Thyroid gland (tissue), 4 donors: ENCODE data around the gene AMIGO1. TPM values are rescaled to one million over a fixed set of nuclear protein-coding genes. Genes with fewer than 3 reads are reported as not detected.

Experiments used
- DNase-seq, 2 donors: peaks; one replicate each; pipeline ENCODE4 v3.0.0-alpha.2; 2019
- H3K27ac ChIP-seq, 3 donors: fragments of 200-600 bp; sonication (generic); 1 replicate in 2 of 3; 2 replicates in 1 of 3; pipeline ENCODE4 v1.5.1; 2016 to 2019; ENCODE audit warnings: mild to moderate bottlenecking in 1 of 3, moderate library complexity in 1 of 3
- H3K27me3 ChIP-seq: fragments of 200-600 bp; sonication (generic); one replicate; pipeline ENCODE4 v1.5.1; 2019
- H3K36me3 ChIP-seq, 2 donors: fragments of 200-600 bp; sonication (generic); one replicate each; pipeline ENCODE4 v1.5.1; 2016 to 2019
- H3K4me1 ChIP-seq, 2 donors: fragments of 200-600 bp; sonication (generic); one replicate each; pipeline ENCODE4 v1.5.1; 2017 to 2019
- H3K4me3 ChIP-seq, 3 donors: fragments of 200-600 bp; sonication (generic); replicated peaks in 1 of 3; 1 replicate in 2 of 3; 2 replicates in 1 of 3; pipeline ENCODE4 v1.5.1; 2016; ENCODE audit warnings: mild to moderate bottlenecking in 1 of 3
- H3K9me3 ChIP-seq: fragments of 200-600 bp; sonication (generic); one replicate; pipeline ENCODE4 v1.5.1; 2017
- CTCF ChIP-seq, 6 experiments: fragments of 200-600 bp in 3 of 6; fragments of 450-650 bp in 3 of 6; sonication (generic) in 3 of 6; IDR thresholded peaks; one replicate each; pipeline ENCODE4 v1.5.1; 2016 to 2019; ENCODE audit warnings: antibody characterized with exemption in 6 of 6, mild to moderate bottlenecking in 2 of 6, inconsistent platforms in 1 of 6, moderate library complexity in 1 of 6
- POLR2A ChIP-seq, 2 donors: fragments of 450-650 bp; IDR thresholded peaks; one replicate each; pipeline ENCODE4 v1.6.1; 2017; ENCODE audit warnings: antibody characterized with exemption in 2 of 2, mild to moderate bottlenecking in 2 of 2, moderate library complexity in 1 of 2
- WGBS, 2 donors: methylation state at CpG; one replicate each; pipeline ENCODE4 v1.1.5; 2017; 5-methylcytosine and 5-hydroxymethylcytosine counted together
- intact Hi-C: fragments of 100-400 bp; cut with DNase I; formaldehyde crosslinking; loops from one replicate; pipeline ENCODE4 v1.15.1; 2023
- total RNA-seq, 4 donors: library from RNA; depleted of rRNA; stranded (reverse); fragments of >200 nt; gene quantifications; one replicate each; pipeline ENCODE4 v1.2.3, GENCODE V29; 2016

Gene AMIGO1
- total RNA-seq, 4 donors from 2014 or later: 13.5 to 14.0 (median 13.8) TPM

- peak; percentile 76 to 83 for DNase-seq
- Histone ChIP-seq H3K27me3 (no peaks in the 10 kb centered on the region), H3K4me1 (peaks cover 4 to 6% of the 10 kb centered on the region in 2 donors), H3K36me3 (no peaks in the 10 kb centered on the region), H3K9me3 (no peaks in the 10 kb centered on the region), H3K27ac (no peak overlapping the region), H3K4me3 (no peak overlapping the region)
- 14 to 17% methylated on average over 10 to 12 of the region's 12 CpGs for WGBS, 2 donors
- intact Hi-C loops: loop anchor here (5.0 to 10.0 kb wide), 2 partner anchors 105 to 268 kb away; partner anchors contain the start of gene PSMA5
- peak; percentile 90 to 98 (median 96) for TF ChIP-seq CTCF (IDR thresholded peaks at IDR 0.05)
- TF ChIP-seq POLR2A (IDR thresholded peaks at IDR 0.05): no peak
Measured at GRCh38 chr1:109532365-109533136, 23.0 kb upstream of the AMIGO1 start.

GRCh38 chr1:109531826-109532364 lies 22.4 kb upstream of the AMIGO1 start:
- TF ChIP-seq CTCF (IDR thresholded peaks at IDR 0.05): no peak
- no peak for TF ChIP-seq POLR2A (IDR thresholded peaks at IDR 0.05)
- Histone ChIP-seq H3K27me3 (no peaks in the 10 kb centered on the region), H3K4me1 (peaks cover 4 to 6% of the 10 kb centered on the region in 2 donors), H3K4me3 (no peak overlapping the region), H3K27ac (no peak overlapping the region), H3K9me3 (no peaks in the 10 kb centered on the region), H3K36me3 (no peaks in the 10 kb centered on the region)
- intact Hi-C loops: loop anchor here (2.0 to 10.0 kb wide), 3 partner anchors 39 to 267 kb away; partner anchors contain the start of gene PSMA5
- 41 to 73% methylated on average over 14 to 16 of the region's 16 CpGs for WGBS, 2 donors
- no peak for DNase-seq

- no peak for DNase-seq
- no peaks in the 10 kb centered on the region for H3K9me3 ChIP-seq
- H3K4me3 ChIP-seq: no peak overlapping the region
- intact Hi-C loops: loop anchor here (2.0 to 10.0 kb wide), 3 partner anchors 39 to 267 kb away; partner anchors contain the start of gene PSMA5
- H3K36me3 ChIP-seq: no peaks in the 10 kb centered on the region
- peaks cover 4 to 6% of the 10 kb centered on the region in 2 donors for H3K4me1 ChIP-seq
- WGBS, 2 donors: 77 to 88% methylated on average over 4 of the region's 4 CpGs
- H3K27me3 ChIP-seq: no peaks in the 10 kb centered on the region
- no peak for TF ChIP-seq CTCF (IDR thresholded peaks at IDR 0.05)
- no peak for TF ChIP-seq POLR2A (IDR thresholded peaks at IDR 0.05)
- H3K27ac ChIP-seq: no peak overlapping the region
Measured at GRCh38 chr1:109531380-109531779, 21.9 kb upstream of the AMIGO1 start.

GRCh38 chr1:109530457-109531087 lies 21.0 kb upstream of the AMIGO1 start:
- Histone ChIP-seq H3K9me3 (no peaks in the 10 kb centered on the region), H3K27ac (no peak overlapping the region), H3K36me3 (no peaks in the 10 kb centered on the region), H3K4me3 (no peak overlapping the region), H3K27me3 (no peaks in the 10 kb centered on the region), H3K4me1 (peaks cover 4 to 6% of the 10 kb centered on the region in 2 donors)
- intact Hi-C loops: loop anchor here (2.0 to 10.0 kb wide), 3 partner anchors 38 to 266 kb away; partner anchors contain the start of gene PSMA5
- peak; percentile 38 to 58 for DNase-seq
- TF ChIP-seq POLR2A (IDR thresholded peaks at IDR 0.05) (no peak), CTCF (IDR thresholded peaks at IDR 0.05) (no peak)
- WGBS, 2 donors: 65 to 68% methylated on average over 10 to 13 of the region's 13 CpGs
